ENCODE data around the gene AP4B1.

The AP4B1 gene

GRCh38 chr1:113930499-113931161 lies 26.0 kb upstream of the AP4B1 start:
- TF ChIP-seq CTCF (IDR thresholded peaks at IDR 0.05; ENCODE audit: low read depth, low read length, missing control alignments), result no peak
- no peak for DNase-seq (ENCODE audit: extremely low read depth, low read depth)
- peak overlapping the region; percentile 57 for H3K4me3 ChIP-seq (replicated peaks; ENCODE audit: low read depth, low read length)

GRCh38 chr1:113929750-113930498 lies 25.3 kb upstream of the AP4B1 start:
- no peak for TF ChIP-seq CTCF (IDR thresholded peaks at IDR 0.05; ENCODE audit: low read depth, low read length, missing control alignments)
- H3K4me3 ChIP-seq (replicated peaks; ENCODE audit: low read depth, low read length), result peak overlapping the region; percentile 57
- DNase-seq (ENCODE audit: extremely low read depth, low read depth), result no peak

- DNase-seq (ENCODE audit: extremely low read depth, low read depth), result peak; percentile 52
- H3K4me3 ChIP-seq (replicated peaks; ENCODE audit: low read depth, low read length), result peak within 1 kb of the TSS; percentile 57
- no peak for TF ChIP-seq CTCF (IDR thresholded peaks at IDR 0.05; ENCODE audit: low read depth, low read length, missing control alignments)
Observed at GRCh38 chr1:113928941-113929749, 24.5 kb upstream of the AP4B1 start, which contains the start of gene HIPK1. TSS of gene HIPK1 (plus strand) at chr1:113929324.

- no peak for DNase-seq (ENCODE audit: extremely low read depth, low read depth)
- H3K4me3 ChIP-seq (replicated peaks; ENCODE audit: low read depth, low read length), result peak overlapping the region; percentile 57
- TF ChIP-seq CTCF (IDR thresholded peaks at IDR 0.05; ENCODE audit: low read depth, low read length, missing control alignments), result no peak
Observed at GRCh38 chr1:113928187-113928930, 23.8 kb upstream of the AP4B1 start.

- TF ChIP-seq CTCF (IDR thresholded peaks at IDR 0.05; ENCODE audit: low read depth, low read length, missing control alignments), result no peak
- DNase-seq (ENCODE audit: extremely low read depth, low read depth), result no peak
Observed at GRCh38 chr1:113924473-113924872, 19.9 kb upstream of the AP4B1 start.

GRCh38 chr1:113922957-113923356 lies 18.4 kb upstream of the AP4B1 start:
- DNase-seq (ENCODE audit: extremely low read depth, low read depth), result no peak
- no peak for TF ChIP-seq CTCF (IDR thresholded peaks at IDR 0.05; ENCODE audit: low read depth, low read length, missing control alignments)
- H3K4me3 ChIP-seq (replicated peaks; ENCODE audit: low read depth, low read length), result no peak overlapping the region

More at GRCh38 chr1:113924473-113924872, 19.9 kb upstream of the AP4B1 start:
- H3K4me3 ChIP-seq (replicated peaks; ENCODE audit: low read depth, low read length), result no peak overlapping the region

Data from HFF-Myc (cell line).